Thymus (tissue), 11 donors: ENCODE data around the gene MUC2. TPM values are rescaled to one million over a fixed set of nuclear protein-coding genes. Genes with fewer than 3 reads are reported as not detected.

Experiments
- DNase-seq, 9 donors: peaks; one replicate each; pipeline ENCODE4 v3.0.0-alpha.2; 2013; ENCODE audit warnings: low spot score in 9 of 9, low read depth in 6 of 9, missing footprints in 1 of 9
- H3K27ac ChIP-seq, 2 donors: one replicate each; pipeline ENCODE4 v1.5.1; 2013; ENCODE audit warnings: control low read depth in 1 of 2, low read depth in 1 of 2, low read length in 1 of 2, mild to moderate bottlenecking in 1 of 2, moderate library complexity in 1 of 2
- H3K27me3 ChIP-seq, 2 donors: one replicate each; pipeline ENCODE4 v1.5.1; 2013; ENCODE audit warnings: low read length in 1 of 2; ENCODE audit not compliant: control insufficient read depth in 2 of 2, insufficient read depth in 1 of 2
- H3K36me3 ChIP-seq, 2 donors: one replicate each; pipeline ENCODE4 v1.5.1; 2013; ENCODE audit warnings: low read length in 1 of 2, mild to moderate bottlenecking in 1 of 2, moderate library complexity in 1 of 2; ENCODE audit not compliant: control insufficient read depth in 2 of 2, insufficient read depth in 2 of 2
- H3K4me1 ChIP-seq, 2 donors: one replicate each; pipeline ENCODE4 v1.5.1; 2013; ENCODE audit warnings: low read length in 2 of 2; ENCODE audit not compliant: control insufficient read depth in 2 of 2, insufficient read depth in 2 of 2
- H3K4me3 ChIP-seq, 2 donors: one replicate each; pipeline ENCODE4 v1.5.1; 2013; ENCODE audit warnings: low read length in 2 of 2, control low read depth in 1 of 2, mild to moderate bottlenecking in 1 of 2
- H3K9me3 ChIP-seq, 2 donors: one replicate each; pipeline ENCODE4 v1.5.1; 2013; ENCODE audit warnings: low read length in 1 of 2, mild to moderate bottlenecking in 1 of 2; ENCODE audit not compliant: control insufficient read depth in 2 of 2, insufficient read depth in 1 of 2
- WGBS: extraction: QIAGEN DNeasy Blood & Tissue Kit; methylation state at CpG from one replicate; pipeline ENCODE4 v1.1.7; 2013; 5-methylcytosine and 5-hydroxymethylcytosine counted together
- polyA plus RNA-seq: library from polyadenylated mRNA; stranded (reverse); fragments of 200-250 nt; gene quantifications from one replicate; pipeline ENCODE4 v1.2.3, GENCODE V29; 2013
- total RNA-seq: library from RNA; stranded (reverse); fragments of 120-200 nt; gene quantifications from one replicate; pipeline ENCODE4 v1.2.4, GENCODE V29; 2013
- donor health status: healthy.

MUC2 gene
- total and polyA plus RNA-seq, 2 donors = under 0.01 TPM

GRCh38 chr11:1107316-1108245 is 32.9 kb downstream of the MUC2 start:
- Histone ChIP-seq H3K9me3 (peaks cover 0 to 12% of the 10 kb centered on the region in 2 donors), H3K4me1 (no peaks in the 10 kb centered on the region), H3K27ac (no peak overlapping the region), H3K4me3 (no peak overlapping the region), H3K27me3 (no peaks in the 10 kb centered on the region), H3K36me3 (no peaks in the 10 kb centered on the region)
- 92% methylated on average over 32 of the region's 32 CpGs for WGBS
- DNase-seq = no peak

- Histone ChIP-seq H3K27me3 (no peaks in the 10 kb centered on the region), H3K27ac (no peak overlapping the region), H3K4me3 (no peak overlapping the region), H3K36me3 (no peaks in the 10 kb centered on the region), H3K4me1 (no peaks in the 10 kb centered on the region), H3K9me3 (peaks cover 0 to 10% of the 10 kb centered on the region in 2 donors)
- 95% methylated on average over 29 of the region's 29 CpGs for WGBS
- no peak for DNase-seq
Observed at GRCh38 chr11:1108246-1108900, 33.7 kb downstream of the MUC2 start.

GRCh38 chr11:1109101-1109917 is 34.6 kb downstream of the MUC2 start:
- H3K9me3 ChIP-seq = peaks cover 0 to 7% of the 10 kb centered on the region in 2 donors
- no peak overlapping the region for H3K4me3 ChIP-seq
- no peaks in the 10 kb centered on the region for H3K27me3 ChIP-seq
- no peaks in the 10 kb centered on the region for H3K4me1 ChIP-seq
- no peaks in the 10 kb centered on the region for H3K36me3 ChIP-seq
- WGBS = 93% methylated on average over 28 of the region's 28 CpGs
- H3K27ac ChIP-seq = no peak overlapping the region
- no peak for DNase-seq

GRCh38 chr11:1109918-1110705 is 35.4 kb downstream of the MUC2 start:
- WGBS = 91% methylated on average over 39 of the region's 39 CpGs
- H3K4me3 ChIP-seq = no peak overlapping the region
- no peaks in the 10 kb centered on the region for H3K4me1 ChIP-seq
- no peaks in the 10 kb centered on the region for H3K27me3 ChIP-seq
- no peak for DNase-seq
- H3K36me3 ChIP-seq = no peaks in the 10 kb centered on the region
- peaks cover 0 to 7% of the 10 kb centered on the region in 2 donors for H3K9me3 ChIP-seq
- H3K27ac ChIP-seq = no peak overlapping the region

- Histone ChIP-seq H3K4me1 (no peaks in the 10 kb centered on the region), H3K27me3 (no peaks in the 10 kb centered on the region)
- no peak for DNase-seq
Observed at GRCh38 chr11:1111545-1112212, 37.0 kb downstream of the MUC2 start.

GRCh38 chr11:1112351-1113191 is 37.9 kb downstream of the MUC2 start:
- whole genome bisulfite sequencing = 96% methylated on average over 14 of the region's 14 CpGs
- Histone ChIP-seq H3K27me3 (no peaks in the 10 kb centered on the region), H3K27ac (no peak overlapping the region), H3K4me1 (no peaks in the 10 kb centered on the region), H3K36me3 (no peaks in the 10 kb centered on the region), H3K4me3 (no peak overlapping the region), H3K9me3 (peaks cover 0 to 7% of the 10 kb centered on the region in 2 donors)
- no peak for DNase-seq

More at GRCh38 chr11:1111545-1112212, 37.0 kb downstream of the MUC2 start:
- H3K36me3 ChIP-seq = no peaks in the 10 kb centered on the region
- H3K9me3 ChIP-seq = peaks cover 0 to 7% of the 10 kb centered on the region in 2 donors
- H3K4me3 ChIP-seq = no peak overlapping the region
- H3K27ac ChIP-seq = no peak overlapping the region
- WGBS = 89% methylated on average over 10 of the region's 10 CpGs

- no peaks in the 10 kb centered on the region for H3K4me1 ChIP-seq
- H3K36me3 ChIP-seq = no peaks in the 10 kb centered on the region
- WGBS = 86% methylated on average over 36 of the region's 36 CpGs
- H3K27ac ChIP-seq = no peak overlapping the region
- DNase-seq = no peak
- peaks cover 0 to 7% of the 10 kb centered on the region in 2 donors for H3K9me3 ChIP-seq
- no peak overlapping the region for H3K4me3 ChIP-seq
- H3K27me3 ChIP-seq = no peaks in the 10 kb centered on the region
Observed at GRCh38 chr11:1113405-1114201, 38.9 kb downstream of the MUC2 start.
